Activated CD4-positive, CD25-positive, alpha-beta regulatory T cell treated with anti-CD3 and anti-CD28 coated beads, Interleukin-2, amount 50 U/mL, for 16 hours (primary cell): ENCODE data around the gene LCE3E.
"Not testable (repeated sequence)": the region's sequence is repeated elsewhere in the genome, so short reads cannot be mapped to it uniquely, and the experiment has no call there.

Source experiments
- DNase-seq: peaks from one replicate; pipeline ENCODE4 v3.0.0-alpha.2; 2020; ENCODE audit warnings: low read depth, low spot score

The LCE3E gene

GRCh38 chr1:152566681-152567080, at the start of gene LCE3E:
TSS of gene LCE3E (minus strand) at chr1:152566780. CDS start at chr1:152566208, 572 bp downstream.
- no peak for DNase-seq

- no peak for DNase-seq
These were observed 46.9 kb upstream of the LCE3E start, which contains the start of gene LCE3B for GRCh38 chr1:152613511-152613910. TSS of gene LCE3B (plus strand) at chr1:152613811. CDS start at chr1:152613811, 0 bp downstream.

GRCh38 chr1:152599934-152600333, 33.4 kb upstream of the LCE3E start, which contains the start of gene LCE3C:
TSS of gene LCE3C (plus strand) at chr1:152600234. CDS start at chr1:152600732, 498 bp downstream.
- DNase-seq: no peak

- no peak for DNase-seq
These were observed 30.4 kb upstream of the LCE3E start for GRCh38 chr1:152596986-152597385.

- DNase-seq: no peak
These were observed 19.0 kb upstream of the LCE3E start for GRCh38 chr1:152585586-152585985.

- no peak for DNase-seq
These were observed 16.1 kb upstream of the LCE3E start for GRCh38 chr1:152582647-152583046.

GRCh38 chr1:152580433-152580832, 13.9 kb upstream of the LCE3E start, which contains the start of gene LCE3D:
TSS of gene LCE3D (minus strand) at chr1:152580516. CDS start at chr1:152579936, 580 bp downstream.
- DNase-seq: no peak

GRCh38 chr1:152579526-152579925, 12.9 kb upstream of the LCE3E start:
- DNase-seq: not testable (repeated sequence)

- no peak for DNase-seq
These were observed 10.6 kb upstream of the LCE3E start for GRCh38 chr1:152577168-152577567.

GRCh38 chr1:152565535-152566215, 905 bp downstream of the LCE3E start:
- DNase-seq: no peak

GRCh38 chr1:152565115-152565514, 1.5 kb downstream of the LCE3E start:
- DNase-seq: no peak

GRCh38 chr1:152548358-152548757, 18.2 kb downstream of the LCE3E start:
- not testable (repeated sequence) for DNase-seq

- no peak for DNase-seq
These were observed 19.9 kb downstream of the LCE3E start for GRCh38 chr1:152546704-152547103.

GRCh38 chr1:152543820-152544219, 22.8 kb downstream of the LCE3E start:
- no peak for DNase-seq

GRCh38 chr1:152539901-152540300, 26.7 kb downstream of the LCE3E start:
- no peak for DNase-seq

GRCh38 chr1:152537496-152537895, 29.1 kb downstream of the LCE3E start:
- DNase-seq: no peak

- DNase-seq: no peak
These were observed 30.8 kb downstream of the LCE3E start for GRCh38 chr1:152535774-152536173.

- DNase-seq: no peak
These were observed 33.1 kb downstream of the LCE3E start for GRCh38 chr1:152533327-152533938.

- DNase-seq: no peak
These were observed 41.4 kb downstream of the LCE3E start for GRCh38 chr1:152525080-152525641.

- DNase-seq: no peak
These were observed 46.0 kb downstream of the LCE3E start for GRCh38 chr1:152520561-152521090.

- no peak for DNase-seq
These were observed 46.7 kb downstream of the LCE3E start for GRCh38 chr1:152519851-152520250.

- no peak for DNase-seq
These were observed 49.3 kb downstream of the LCE3E start for GRCh38 chr1:152517237-152517811.
